ENCODE measurements around the gene FZD2. TPM values are rescaled to one million over a fixed set of nuclear protein-coding genes. Genes with fewer than 3 reads are reported as not detected.

FZD2 gene
- total and polyA plus RNA-seq, 4 donors: 0.37 to 0.61 (median 0.42) TPM; not detected in 1

DNA sequence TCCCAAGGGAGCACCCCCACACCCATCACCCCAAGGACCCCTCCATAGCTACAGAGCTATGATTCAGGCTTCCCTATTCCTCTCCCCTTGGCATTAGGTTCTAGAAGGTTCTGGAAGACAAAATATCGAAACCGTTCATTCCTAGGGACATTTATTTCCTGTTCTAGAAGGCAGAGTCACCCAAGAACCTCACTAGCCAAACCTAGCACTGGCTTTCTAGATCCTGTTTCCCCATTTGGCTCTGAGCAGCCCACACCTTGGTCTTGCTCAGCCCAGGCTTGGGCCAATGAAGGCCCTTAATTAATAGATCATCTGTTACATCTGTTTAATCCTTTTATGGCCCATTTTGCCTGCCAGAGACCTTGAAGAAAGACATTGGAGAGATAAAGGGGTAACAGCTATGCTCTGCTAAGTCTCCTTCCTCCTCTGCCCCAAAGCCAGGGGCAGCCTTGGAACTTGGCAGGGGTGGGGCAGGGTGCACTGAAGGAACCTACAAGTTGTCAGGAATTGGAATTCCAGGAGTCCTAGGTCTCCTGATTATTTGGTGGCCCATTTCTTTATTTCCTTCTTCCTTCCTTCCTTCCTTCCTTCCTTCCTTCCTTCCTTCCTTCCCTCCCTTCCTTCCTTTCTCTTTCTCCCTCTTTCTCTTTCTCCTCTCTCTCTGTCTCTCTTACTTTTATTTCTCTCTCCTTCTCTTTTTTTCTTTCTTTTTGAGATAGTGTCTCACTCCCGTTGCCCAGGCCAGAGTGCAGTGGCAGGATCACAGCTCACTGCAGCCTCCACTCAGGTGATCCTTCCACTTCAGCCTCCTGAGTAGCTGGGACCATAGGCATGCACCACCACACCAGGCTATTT lies 8.7 kb upstream of the FZD2 start:
- H3K9me3 ChIP-seq (ENCODE audit: control insufficient read depth in 4 of 4, low read length in 3 of 4): peaks cover 0 to 3% (median under 1%) of the 10 kb centered on the region in 4 donors
- WGBS: 77% methylated on average over 3 of the region's 3 CpGs
- H3K4me1 ChIP-seq (ENCODE audit: control insufficient read depth in 4 of 4, insufficient read depth in 4 of 4, low read length in 3 of 4): no peaks in the 10 kb centered on the region
- no peak overlapping the region for H3K27ac ChIP-seq (ENCODE audit: low read depth in 1 of 2, low read length in 2 of 2)
- TF ChIP-seq HNF4G (IDR thresholded peaks at IDR 0.05) (no peak), NR2F2 (IDR thresholded peaks at IDR 0.05) (no peak), FOXA2 (IDR thresholded peaks at IDR 0.05) (no peak), FOXA1 (IDR thresholded peaks at IDR 0.05) (no peak), SP1 (IDR thresholded peaks at IDR 0.05) (no peak), HNF4A (conservative IDR thresholded peaks at IDR 0.05) (no peak), TAF1 (conservative IDR thresholded peaks at IDR 0.05) (no peak), EGR1 (IDR thresholded peaks at IDR 0.05; ENCODE audit: low read depth in 2 of 2) (no peak), YY1 (IDR thresholded peaks at IDR 0.05) (no peak)
- TF ChIP-seq, protein P1, sequence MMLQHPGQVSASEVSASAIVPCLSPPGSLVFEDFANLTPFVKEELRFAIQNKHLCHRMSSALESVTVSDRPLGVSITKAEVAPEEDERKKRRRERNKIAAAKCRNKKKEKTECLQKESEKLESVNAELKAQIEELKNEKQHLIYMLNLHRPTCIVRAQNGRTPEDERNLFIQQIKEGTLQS (IDR thresholded peaks at IDR 0.05): no peak
- TF ChIP-seq, protein P2, sequence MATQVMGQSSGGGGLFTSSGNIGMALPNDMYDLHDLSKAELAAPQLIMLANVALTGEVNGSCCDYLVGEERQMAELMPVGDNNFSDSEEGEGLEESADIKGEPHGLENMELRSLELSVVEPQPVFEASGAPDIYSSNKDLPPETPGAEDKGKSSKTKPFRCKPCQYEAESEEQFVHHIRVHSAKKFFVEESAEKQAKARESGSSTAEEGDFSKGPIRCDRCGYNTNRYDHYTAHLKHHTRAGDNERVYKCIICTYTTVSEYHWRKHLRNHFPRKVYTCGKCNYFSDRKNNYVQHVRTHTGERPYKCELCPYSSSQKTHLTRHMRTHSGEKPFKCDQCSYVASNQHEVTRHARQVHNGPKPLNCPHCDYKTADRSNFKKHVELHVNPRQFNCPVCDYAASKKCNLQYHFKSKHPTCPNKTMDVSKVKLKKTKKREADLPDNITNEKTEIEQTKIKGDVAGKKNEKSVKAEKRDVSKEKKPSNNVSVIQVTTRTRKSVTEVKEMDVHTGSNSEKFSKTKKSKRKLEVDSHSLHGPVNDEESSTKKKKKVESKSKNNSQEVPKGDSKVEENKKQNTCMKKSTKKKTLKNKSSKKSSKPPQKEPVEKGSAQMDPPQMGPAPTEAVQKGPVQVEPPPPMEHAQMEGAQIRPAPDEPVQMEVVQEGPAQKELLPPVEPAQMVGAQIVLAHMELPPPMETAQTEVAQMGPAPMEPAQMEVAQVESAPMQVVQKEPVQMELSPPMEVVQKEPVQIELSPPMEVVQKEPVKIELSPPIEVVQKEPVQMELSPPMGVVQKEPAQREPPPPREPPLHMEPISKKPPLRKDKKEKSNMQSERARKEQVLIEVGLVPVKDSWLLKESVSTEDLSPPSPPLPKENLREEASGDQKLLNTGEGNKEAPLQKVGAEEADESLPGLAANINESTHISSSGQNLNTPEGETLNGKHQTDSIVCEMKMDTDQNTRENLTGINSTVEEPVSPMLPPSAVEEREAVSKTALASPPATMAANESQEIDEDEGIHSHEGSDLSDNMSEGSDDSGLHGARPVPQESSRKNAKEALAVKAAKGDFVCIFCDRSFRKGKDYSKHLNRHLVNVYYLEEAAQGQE (IDR thresholded peaks at IDR 0.05): no peak
- TF ChIP-seq, protein P3, sequence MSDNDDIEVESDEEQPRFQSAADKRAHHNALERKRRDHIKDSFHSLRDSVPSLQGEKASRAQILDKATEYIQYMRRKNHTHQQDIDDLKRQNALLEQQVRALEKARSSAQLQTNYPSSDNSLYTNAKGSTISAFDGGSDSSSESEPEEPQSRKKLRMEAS (IDR thresholded peaks at IDR 0.05): no peak
- TF ChIP-seq, protein P4, sequence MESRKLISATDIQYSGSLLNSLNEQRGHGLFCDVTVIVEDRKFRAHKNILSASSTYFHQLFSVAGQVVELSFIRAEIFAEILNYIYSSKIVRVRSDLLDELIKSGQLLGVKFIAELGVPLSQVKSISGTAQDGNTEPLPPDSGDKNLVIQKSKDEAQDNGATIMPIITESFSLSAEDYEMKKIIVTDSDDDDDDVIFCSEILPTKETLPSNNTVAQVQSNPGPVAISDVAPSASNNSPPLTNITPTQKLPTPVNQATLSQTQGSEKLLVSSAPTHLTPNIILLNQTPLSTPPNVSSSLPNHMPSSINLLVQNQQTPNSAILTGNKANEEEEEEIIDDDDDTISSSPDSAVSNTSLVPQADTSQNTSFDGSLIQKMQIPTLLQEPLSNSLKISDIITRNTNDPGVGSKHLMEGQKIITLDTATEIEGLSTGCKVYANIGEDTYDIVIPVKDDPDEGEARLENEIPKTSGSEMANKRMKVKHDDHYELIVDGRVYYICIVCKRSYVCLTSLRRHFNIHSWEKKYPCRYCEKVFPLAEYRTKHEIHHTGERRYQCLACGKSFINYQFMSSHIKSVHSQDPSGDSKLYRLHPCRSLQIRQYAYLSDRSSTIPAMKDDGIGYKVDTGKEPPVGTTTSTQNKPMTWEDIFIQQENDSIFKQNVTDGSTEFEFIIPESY (IDR thresholded peaks at IDR 0.05): no peak
- peaks cover 0 to 9% (median under 1%) of the 10 kb centered on the region in 4 donors for H3K27me3 ChIP-seq (ENCODE audit: control insufficient read depth in 4 of 4, insufficient read depth in 4 of 4, low read length in 3 of 4)
- H3K36me3 ChIP-seq (ENCODE audit: control insufficient read depth in 4 of 4, insufficient read depth in 3 of 4, low read depth in 1 of 4, low read length in 3 of 4): no peaks in the 10 kb centered on the region
- DNase-seq (ENCODE audit: low spot score): no peak
- H3K9ac ChIP-seq (ENCODE audit: low read depth in 1 of 2, low read length in 2 of 2): no peak overlapping the region
- H3K4me3 ChIP-seq (ENCODE audit: low read depth in 1 of 3, low read length in 3 of 3): no peak overlapping the region

DNA sequence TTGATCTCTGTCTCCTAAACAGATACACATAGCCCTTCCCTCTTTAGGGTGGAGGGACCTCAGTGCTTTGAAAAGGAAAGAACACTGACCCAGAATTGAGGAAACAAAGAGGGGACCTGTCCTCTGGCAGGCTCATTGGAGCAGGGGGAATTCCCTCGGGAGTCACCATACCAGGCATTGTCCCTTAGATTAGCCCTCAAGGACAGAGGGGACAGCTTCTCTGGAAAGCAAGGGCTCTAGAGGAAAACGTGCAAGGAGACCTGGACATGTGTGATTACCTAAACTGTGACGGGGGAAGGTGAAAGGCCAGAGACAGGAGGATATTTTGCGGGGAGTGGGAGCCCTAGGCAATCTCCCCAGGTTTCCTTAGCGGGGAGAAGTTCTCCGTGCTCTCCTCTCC lies 7.6 kb upstream of the FZD2 start:
- Histone ChIP-seq H3K9ac (ENCODE audit: low read depth in 1 of 2, low read length in 2 of 2) (no peak overlapping the region), H3K27ac (ENCODE audit: low read depth in 1 of 2, low read length in 2 of 2) (no peak overlapping the region), H3K27me3 (ENCODE audit: control insufficient read depth in 4 of 4, insufficient read depth in 4 of 4, low read length in 3 of 4) (peaks cover 0 to 4% (median under 1%) of the 10 kb centered on the region in 4 donors), H3K4me1 (ENCODE audit: control insufficient read depth in 4 of 4, insufficient read depth in 4 of 4, low read length in 3 of 4) (no peaks in the 10 kb centered on the region), H3K36me3 (ENCODE audit: control insufficient read depth in 4 of 4, insufficient read depth in 3 of 4, low read depth in 1 of 4, low read length in 3 of 4) (no peaks in the 10 kb centered on the region), H3K4me3 (ENCODE audit: low read depth in 1 of 3, low read length in 3 of 3) (no peak overlapping the region), H3K9me3 (ENCODE audit: control insufficient read depth in 4 of 4, low read length in 3 of 4) (peaks cover 0 to 3% (median under 1%) of the 10 kb centered on the region in 4 donors)
- TF ChIP-seq TAF1 (conservative IDR thresholded peaks at IDR 0.05) (no peak), GABPA (IDR thresholded peaks at IDR 0.05 in 1 of 2, conservative IDR thresholded peaks at IDR 0.05 in 1 of 2) (no peak), RXRA (IDR thresholded peaks at IDR 0.05) (no peak), HNF4A (conservative IDR thresholded peaks at IDR 0.05) (no peak), FOXA2 (IDR thresholded peaks at IDR 0.05) (no peak), RAD21 (IDR thresholded peaks at IDR 0.05) (no peak)
- DNase-seq (ENCODE audit: low spot score): no peak
- 50% methylated on average over 6 of the region's 6 CpGs for WGBS
